K562 (cell line): ENCODE results near the gene CPNE9.

Source experiments
- FOXA1 ChIP-seq: fragments of 450-650 bp; IDR thresholded peaks from 2 replicates; pipeline ENCODE4 v1.6.1; 2016; ENCODE audit warnings: mild to moderate bottlenecking, borderline replicate concordance
- RAD21 ChIP-seq, 2 experiments: fragments of 250-450 bp in 1 of 2; fragments of 450-650 bp in 1 of 2; sonication (Bioruptor Pico) in 1 of 2; formaldehyde crosslinking in 1 of 2; IDR thresholded peaks in 1 of 2; conservative IDR thresholded peaks in 1 of 2; 2 replicates each; pipeline versions ENCODE4 v1.4.0 to v1.8.0; 2020 to 2022; ENCODE audit warnings: mild to moderate bottlenecking in 2 of 2, moderate library complexity in 1 of 2
- ZEB2 ChIP-seq: fragments of 450-650 bp; IDR thresholded peaks from 2 replicates; pipeline ENCODE4 v1.6.1; 2016
- ZNF143 ChIP-seq: sonication (generic); formaldehyde crosslinking; IDR thresholded peaks from 2 replicates; pipeline ENCODE4 v1.9.0; 2022; ENCODE audit warnings: mild to moderate bottlenecking, missing genetic modification reagents
- TF ChIP-seq, protein P1 (sequence below), 3 experiments: IDR thresholded peaks in 2 of 3; conservative IDR thresholded peaks in 1 of 3; 2 replicates each; pipeline ENCODE4 v1.5.1; 2011 to 2012; ENCODE audit warnings: low read length in 3 of 3, mild to moderate bottlenecking in 3 of 3, control low read depth in 2 of 3, improper control_type of control experiment in 1 of 3, inconsistent platforms in 1 of 3, low read depth in 1 of 3, mixed read lengths in 1 of 3, moderate library complexity in 1 of 3; ENCODE audit not compliant: insufficient read depth in 2 of 3
- TF ChIP-seq, protein P2 (sequence below): sonication (generic); IDR thresholded peaks from 2 replicates; pipeline ENCODE4 v1.6.1; 2016

DNA sequence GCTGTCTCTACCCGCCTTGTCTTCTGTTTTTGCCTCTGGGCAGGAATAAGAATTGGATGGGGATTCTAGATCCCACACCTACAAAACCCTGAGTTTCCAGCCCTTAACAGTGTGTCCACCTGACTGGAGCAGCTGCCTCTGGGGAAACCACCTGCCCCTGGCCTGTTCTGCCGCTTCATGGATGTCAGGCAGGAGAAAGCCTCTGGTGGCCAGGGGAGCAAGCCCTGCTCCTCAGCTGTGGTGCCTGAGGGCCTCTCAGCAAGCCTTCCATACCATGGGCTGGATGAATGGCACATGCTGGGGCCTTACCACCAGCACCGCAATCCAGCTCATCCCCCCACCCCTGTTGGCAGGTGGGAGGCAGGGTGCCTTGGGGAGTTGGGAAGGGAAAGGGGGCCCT, 5.3 kb upstream of the CPNE9 start:
- TF ChIP-seq FOXA1 = no peak
- TF ChIP-seq, protein P1, sequence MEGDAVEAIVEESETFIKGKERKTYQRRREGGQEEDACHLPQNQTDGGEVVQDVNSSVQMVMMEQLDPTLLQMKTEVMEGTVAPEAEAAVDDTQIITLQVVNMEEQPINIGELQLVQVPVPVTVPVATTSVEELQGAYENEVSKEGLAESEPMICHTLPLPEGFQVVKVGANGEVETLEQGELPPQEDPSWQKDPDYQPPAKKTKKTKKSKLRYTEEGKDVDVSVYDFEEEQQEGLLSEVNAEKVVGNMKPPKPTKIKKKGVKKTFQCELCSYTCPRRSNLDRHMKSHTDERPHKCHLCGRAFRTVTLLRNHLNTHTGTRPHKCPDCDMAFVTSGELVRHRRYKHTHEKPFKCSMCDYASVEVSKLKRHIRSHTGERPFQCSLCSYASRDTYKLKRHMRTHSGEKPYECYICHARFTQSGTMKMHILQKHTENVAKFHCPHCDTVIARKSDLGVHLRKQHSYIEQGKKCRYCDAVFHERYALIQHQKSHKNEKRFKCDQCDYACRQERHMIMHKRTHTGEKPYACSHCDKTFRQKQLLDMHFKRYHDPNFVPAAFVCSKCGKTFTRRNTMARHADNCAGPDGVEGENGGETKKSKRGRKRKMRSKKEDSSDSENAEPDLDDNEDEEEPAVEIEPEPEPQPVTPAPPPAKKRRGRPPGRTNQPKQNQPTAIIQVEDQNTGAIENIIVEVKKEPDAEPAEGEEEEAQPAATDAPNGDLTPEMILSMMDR (IDR thresholded peaks at IDR 0.05 in 2 of 3, conservative IDR thresholded peaks at IDR 0.05 in 1 of 3; ENCODE audit: insufficient read depth in 2 of 3, low read depth in 1 of 3, low read length in 3 of 3) = no peak
- no peak for TF ChIP-seq ZNF143 (CRISPR knock-in tag)
- no peak for TF ChIP-seq RAD21 (CRISPR knock-in tag; conservative IDR thresholded peaks at IDR 0.05 in 1 of 2, IDR thresholded peaks at IDR 0.05 in 1 of 2)
- TF ChIP-seq ZEB2 = no peak
- TF ChIP-seq, protein P2, sequence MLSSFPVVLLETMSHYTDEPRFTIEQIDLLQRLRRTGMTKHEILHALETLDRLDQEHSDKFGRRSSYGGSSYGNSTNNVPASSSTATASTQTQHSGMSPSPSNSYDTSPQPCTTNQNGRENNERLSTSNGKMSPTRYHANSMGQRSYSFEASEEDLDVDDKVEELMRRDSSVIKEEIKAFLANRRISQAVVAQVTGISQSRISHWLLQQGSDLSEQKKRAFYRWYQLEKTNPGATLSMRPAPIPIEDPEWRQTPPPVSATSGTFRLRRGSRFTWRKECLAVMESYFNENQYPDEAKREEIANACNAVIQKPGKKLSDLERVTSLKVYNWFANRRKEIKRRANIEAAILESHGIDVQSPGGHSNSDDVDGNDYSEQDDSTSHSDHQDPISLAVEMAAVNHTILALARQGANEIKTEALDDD = no peak
